Body of pancreas (tissue), 4 donors: Measurements from ENCODE around the gene NIT1. TPM values are rescaled to one million over a fixed set of nuclear protein-coding genes. Genes with fewer than 3 reads are reported as not detected.

Experiments used
- ATAC-seq: fragments of 150-250 bp; one replicate; pipeline ENCODE4 v1.9.1; 2016
- DNase-seq, 4 donors: peaks; one replicate each; pipeline ENCODE4 v3.0.0-alpha.2; 2019
- H3K27ac ChIP-seq, 4 donors: fragments of 200-600 bp; sonication (generic); 1 replicate in 3 of 4; 2 replicates in 1 of 4; pipeline versions ENCODE4 v1.5.1 to v1.6.1; 2016 to 2019; ENCODE audit warnings: mild to moderate bottlenecking in 1 of 4, mixed read lengths in 1 of 4, moderate library complexity in 1 of 4
- H3K27me3 ChIP-seq, 2 donors: fragments of 200-600 bp; sonication (generic); one replicate each; pipeline ENCODE4 v1.6.0; 2016; ENCODE audit warnings: mild to moderate bottlenecking in 1 of 2
- H3K36me3 ChIP-seq, 2 donors: fragments of 200-600 bp; sonication (generic); replicated peaks in 1 of 2; 2 replicates each; pipeline ENCODE4 v1.5.1; 2016; ENCODE audit warnings: low read depth in 2 of 2; ENCODE audit not compliant: insufficient read depth in 1 of 2
- H3K4me1 ChIP-seq: fragments of 200-600 bp; sonication (generic); one replicate; pipeline ENCODE4 v1.6.0; 2016
- H3K4me3 ChIP-seq, 2 donors: fragments of 200-600 bp; sonication (generic); 1 replicate in 1 of 2; 2 replicates in 1 of 2; pipeline ENCODE4 v1.5.1; 2016 to 2019
- H3K9me3 ChIP-seq, 3 donors: fragments of 200-600 bp; sonication (generic); 1 replicate in 2 of 3; 2 replicates in 1 of 3; pipeline ENCODE4 v1.5.1; 2016
- POLR2A ChIP-seq, 3 donors: fragments of 450-650 bp; IDR thresholded peaks; one replicate each; pipeline ENCODE4 v1.6.1; 2016; ENCODE audit warnings: antibody characterized with exemption in 3 of 3, mild to moderate bottlenecking in 2 of 3
- WGBS, 2 donors: methylation state at CpG; one replicate each; pipeline ENCODE4 v1.1.5; 2017; 5-methylcytosine and 5-hydroxymethylcytosine counted together
- intact Hi-C: fragments of 100-400 bp; cut with DNase I; formaldehyde crosslinking; loops from one replicate; pipeline ENCODE4 v1.15.1; 2023
- total RNA-seq, 2 donors: library from RNA; depleted of rRNA; stranded (reverse); fragments of >200 nt; gene quantifications; one replicate each; pipeline ENCODE4 v1.1.0, GENCODE V29; 2016
- TF ChIP-seq, protein P1 (sequence below), 7 experiments: fragments of 450-650 bp in 4 of 7; fragments of 200-600 bp in 3 of 7; sonication (generic) in 3 of 7; IDR thresholded peaks; one replicate each; pipeline ENCODE4 v1.5.1; 2016 to 2019; ENCODE audit warnings: antibody characterized with exemption in 7 of 7

Gene NIT1
- total RNA-seq, 2 donors from 2014 or later = 22.8 to 38.6 TPM

GRCh38 chr1:161096015-161096414 lies 21.9 kb upstream of the NIT1 start:
- H3K36me3 ChIP-seq = peaks cover 0 to 1% of the 10 kb centered on the region in 2 donors
- no peak for DNase-seq
- H3K27me3 ChIP-seq = no peaks in the 10 kb centered on the region
- WGBS, 2 donors = 72 to 80% methylated on average over 2 of the region's 2 CpGs
- H3K4me1 ChIP-seq = peaks cover 20% of the 10 kb centered on the region
- intact Hi-C loops = loop anchor here (10.0 kb wide), 2 partner anchors 101 to 261 kb away; no protein-coding TSS in a partner anchor
- H3K9me3 ChIP-seq = no peaks in the 10 kb centered on the region
- H3K4me3 ChIP-seq = no peak overlapping the region
- no peak for ATAC-seq
- no peak for TF ChIP-seq POLR2A (IDR thresholded peaks at IDR 0.05)
- TF ChIP-seq, protein P1, sequence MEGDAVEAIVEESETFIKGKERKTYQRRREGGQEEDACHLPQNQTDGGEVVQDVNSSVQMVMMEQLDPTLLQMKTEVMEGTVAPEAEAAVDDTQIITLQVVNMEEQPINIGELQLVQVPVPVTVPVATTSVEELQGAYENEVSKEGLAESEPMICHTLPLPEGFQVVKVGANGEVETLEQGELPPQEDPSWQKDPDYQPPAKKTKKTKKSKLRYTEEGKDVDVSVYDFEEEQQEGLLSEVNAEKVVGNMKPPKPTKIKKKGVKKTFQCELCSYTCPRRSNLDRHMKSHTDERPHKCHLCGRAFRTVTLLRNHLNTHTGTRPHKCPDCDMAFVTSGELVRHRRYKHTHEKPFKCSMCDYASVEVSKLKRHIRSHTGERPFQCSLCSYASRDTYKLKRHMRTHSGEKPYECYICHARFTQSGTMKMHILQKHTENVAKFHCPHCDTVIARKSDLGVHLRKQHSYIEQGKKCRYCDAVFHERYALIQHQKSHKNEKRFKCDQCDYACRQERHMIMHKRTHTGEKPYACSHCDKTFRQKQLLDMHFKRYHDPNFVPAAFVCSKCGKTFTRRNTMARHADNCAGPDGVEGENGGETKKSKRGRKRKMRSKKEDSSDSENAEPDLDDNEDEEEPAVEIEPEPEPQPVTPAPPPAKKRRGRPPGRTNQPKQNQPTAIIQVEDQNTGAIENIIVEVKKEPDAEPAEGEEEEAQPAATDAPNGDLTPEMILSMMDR (IDR thresholded peaks at IDR 0.05) = no peak
- H3K27ac ChIP-seq = no peak overlapping the region

- intact Hi-C loops = loop anchor here (10.0 kb wide), 2 partner anchors 102 to 262 kb away; no protein-coding TSS in a partner anchor
- Histone ChIP-seq H3K27ac (peak overlapping the region in 2 of 4 donors; percentile 41 to 73), H3K27me3 (no peaks in the 10 kb centered on the region), H3K4me3 (no peak overlapping the region), H3K36me3 (peaks cover 0 to 1% of the 10 kb centered on the region in 2 donors), H3K9me3 (no peaks in the 10 kb centered on the region), H3K4me1 (peaks cover 20% of the 10 kb centered on the region)
- no peak for TF ChIP-seq POLR2A (IDR thresholded peaks at IDR 0.05)
- TF ChIP-seq, protein P1 (IDR thresholded peaks at IDR 0.05) = no peak
- 33 to 57% methylated on average over 1 of the region's 1 CpG for WGBS, 2 donors
- ATAC-seq = no peak
- DNase-seq = peak in 1 of 4 donors; percentile 47
Measured at GRCh38 chr1:161096530-161096929, 21.4 kb upstream of the NIT1 start.

DNA sequence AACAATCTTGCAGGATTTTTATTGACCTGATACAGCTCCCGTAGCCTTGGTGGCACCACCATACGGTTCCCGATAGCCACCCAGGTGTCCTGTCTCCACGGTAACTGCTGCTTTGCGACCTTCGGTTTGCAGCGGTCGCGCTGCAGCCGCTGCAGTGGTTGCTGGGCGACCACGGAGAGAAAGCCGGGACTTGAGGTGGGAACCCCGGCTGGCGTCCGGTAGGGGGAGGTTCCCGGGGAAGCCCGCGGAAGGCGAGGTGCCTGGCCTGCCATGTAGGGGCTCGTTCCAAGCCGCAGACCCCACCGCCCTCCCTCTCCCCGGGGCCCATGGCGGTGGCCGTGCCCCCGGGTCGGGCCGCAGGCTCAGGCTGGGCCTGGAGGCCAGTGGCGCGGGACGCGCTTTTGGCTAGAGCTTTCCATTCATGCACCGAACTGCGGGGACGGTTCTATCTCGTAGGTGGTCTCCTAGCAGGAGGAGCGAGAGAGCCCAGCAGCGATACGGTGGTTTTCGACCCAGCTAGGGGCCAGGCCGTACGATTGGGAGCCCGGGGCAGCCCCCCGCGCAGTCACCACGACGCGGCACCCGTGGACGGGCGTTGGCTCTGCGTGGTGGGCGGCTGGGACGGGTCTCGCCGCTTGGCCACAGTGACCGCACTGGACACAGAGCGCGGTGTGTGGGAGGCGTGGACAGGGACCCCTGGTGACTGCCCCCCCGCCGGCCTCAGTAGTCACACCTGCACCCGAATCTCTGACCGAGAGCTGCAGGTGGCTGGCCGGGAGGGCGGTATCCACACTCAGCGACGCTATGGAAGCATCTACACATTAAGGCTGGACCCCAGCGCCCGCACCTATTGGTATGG lies 19.5 kb upstream of the NIT1 start, which contains the start of gene KLHDC9:
KLHDC9 (plus strand) TSS at position 152 of the 859 bp plus-strand sequence; CDS start at position 327, 175 bp downstream.
- 3 to 8% methylated on average over 7 to 71 of the region's 71 CpGs for whole genome bisulfite sequencing, 2 donors
- no peaks in the 10 kb centered on the region for H3K27me3 ChIP-seq

GRCh38 chr1:161099090-161099802 lies 18.7 kb upstream of the NIT1 start:
- TF ChIP-seq POLR2A (IDR thresholded peaks at IDR 0.05) = no peak
- TF ChIP-seq, protein P1 (IDR thresholded peaks at IDR 0.05) = no peak
- ATAC-seq = no peak
- H3K27ac ChIP-seq = peak overlapping the region in 1 of 4 donors; percentile 73
- H3K36me3 ChIP-seq = peaks cover 0 to 3% of the 10 kb centered on the region in 2 donors
- DNase-seq = no peak
- WGBS, 2 donors = 49 to 57% methylated on average over 9 of the region's 9 CpGs
- no peaks in the 10 kb centered on the region for H3K27me3 ChIP-seq
- intact Hi-C loops = loop anchor here (10.0 kb wide), 2 partner anchors 104 to 264 kb away; no protein-coding TSS in a partner anchor
- no peak overlapping the region for H3K4me3 ChIP-seq
- peaks cover 20% of the 10 kb centered on the region for H3K4me1 ChIP-seq
- no peaks in the 10 kb centered on the region for H3K9me3 ChIP-seq

More for the DNA sequence above, 19.5 kb upstream of the NIT1 start, which contains the start of gene KLHDC9:
- intact Hi-C loops = loop anchor here (10.0 kb wide), 2 partner anchors 104 to 264 kb away; no protein-coding TSS in a partner anchor
- peak within 1 kb of the TSS; percentile 46 to 87 (median 64) for H3K27ac ChIP-seq
- peak; percentile 90 to 95 (median 94) for DNase-seq
- peaks cover 20% of the 10 kb centered on the region for H3K4me1 ChIP-seq
- H3K36me3 ChIP-seq = peaks cover 0 to 3% of the 10 kb centered on the region in 2 donors
- H3K4me3 ChIP-seq = peak within 1 kb of the TSS; percentile 64 to 68
- TF ChIP-seq, protein P1 (IDR thresholded peaks at IDR 0.05) = peak in 4 of 7 experiments; percentile 18 to 55 (median 48)
- peak in 2 of 3 donors; percentile 40 to 45 for TF ChIP-seq POLR2A (IDR thresholded peaks at IDR 0.05)
- peak; percentile 96 for ATAC-seq
- H3K9me3 ChIP-seq = no peaks in the 10 kb centered on the region
